ENCODE results near the gene IGF2.

IGF2 gene

DNA sequence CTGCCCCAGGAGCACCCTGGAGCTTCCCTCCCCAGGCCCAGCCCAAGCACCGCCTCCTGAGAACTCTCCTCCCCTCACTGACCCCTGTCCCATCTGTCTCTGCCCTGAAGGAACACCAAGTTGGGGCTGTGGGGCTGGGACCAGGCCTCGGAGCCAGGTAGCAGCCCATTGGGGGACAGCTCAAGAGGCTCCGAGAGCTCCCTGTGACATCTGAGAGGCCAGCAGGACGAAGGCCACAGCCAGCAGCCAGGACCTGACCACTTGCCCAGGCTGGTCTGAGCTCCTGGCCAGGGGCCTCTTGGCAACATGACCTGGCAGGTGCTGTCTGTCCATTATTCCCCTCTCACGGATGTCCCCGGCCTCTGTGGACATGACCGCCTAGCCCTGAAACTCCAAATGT lies 33.7 kb downstream of the IGF2 start:
- no peak overlapping the region for H3K4me3 ChIP-seq (ENCODE audit: low read depth, low read length)

DNA sequence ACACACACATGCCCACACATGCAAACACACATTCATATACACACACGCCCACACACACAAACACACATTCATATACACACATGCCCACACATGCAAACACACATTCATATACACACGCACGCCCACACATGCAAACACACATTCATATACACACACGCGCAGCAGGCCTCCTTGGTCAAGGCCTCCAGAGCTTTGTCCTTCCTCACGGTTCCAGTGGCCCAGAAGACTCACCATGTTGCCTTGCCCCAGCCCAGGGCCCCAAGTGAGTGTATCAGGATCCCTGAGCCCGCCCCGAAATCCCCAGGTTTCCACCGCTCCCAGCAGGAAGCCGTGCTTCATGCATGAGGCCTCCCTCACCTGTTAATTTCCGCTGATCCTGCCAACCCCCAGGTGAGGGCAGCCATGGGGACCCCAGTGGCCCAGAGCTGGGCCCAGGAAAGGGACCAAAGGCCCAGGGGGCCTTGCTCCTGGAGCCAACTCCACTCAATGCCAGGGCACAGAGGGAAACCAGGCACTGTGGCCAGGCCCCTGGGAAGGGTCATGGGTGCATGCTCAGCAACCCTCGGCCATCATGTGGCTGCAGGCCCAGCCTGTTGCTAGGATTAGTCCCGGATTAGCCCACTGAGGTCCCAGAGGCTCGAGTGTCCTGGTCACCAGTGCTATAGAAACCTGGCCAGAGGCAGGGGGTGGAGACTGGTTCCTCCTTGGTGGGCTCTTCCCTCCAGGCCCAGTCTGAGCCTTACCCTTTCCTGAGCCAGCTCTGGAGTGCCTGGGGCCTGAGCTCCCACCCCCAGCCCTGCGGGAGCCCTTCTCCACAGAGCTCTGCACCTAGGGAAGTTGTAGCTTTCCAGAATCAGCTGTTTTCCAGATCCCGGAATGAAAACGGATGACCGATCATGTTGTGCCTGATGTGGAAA lies 34.4 kb downstream of the IGF2 start:
- H3K4me2 ChIP-seq (ENCODE audit: low read length), result no peak overlapping the region
- no peak overlapping the region for H3K9ac ChIP-seq
- H3K9me3 ChIP-seq (ENCODE audit: control insufficient read depth, low read length), result no peaks in the 10 kb centered on the region
- no peak overlapping the region for H3K27ac ChIP-seq
- no peak overlapping the region for H2AFZ ChIP-seq
- H3K4me3 ChIP-seq (ENCODE audit: low read depth, low read length), result no peak overlapping the region
- no peak for TF ChIP-seq CTCF (IDR thresholded peaks at IDR 0.05)
- no peaks in the 10 kb centered on the region for H3K4me1 ChIP-seq
- no peaks in the 10 kb centered on the region for H3K36me3 ChIP-seq (ENCODE audit: control insufficient read depth, insufficient read depth, low read length)
- no peaks in the 10 kb centered on the region for H3K79me2 ChIP-seq
- H3K27me3 ChIP-seq (ENCODE audit: control insufficient read depth, insufficient read depth, low read length), result no peaks in the 10 kb centered on the region

More for the DNA sequence above, 33.7 kb downstream of the IGF2 start:
- no peak overlapping the region for H3K27ac ChIP-seq
- no peaks in the 10 kb centered on the region for H3K27me3 ChIP-seq (ENCODE audit: control insufficient read depth, insufficient read depth, low read length)
- no peak for TF ChIP-seq CTCF (IDR thresholded peaks at IDR 0.05)
- no peaks in the 10 kb centered on the region for H3K79me2 ChIP-seq
- no peaks in the 10 kb centered on the region for H3K36me3 ChIP-seq (ENCODE audit: control insufficient read depth, insufficient read depth, low read length)
- H3K4me1 ChIP-seq, result no peaks in the 10 kb centered on the region
- no peak overlapping the region for H3K9ac ChIP-seq
- no peaks in the 10 kb centered on the region for H3K9me3 ChIP-seq (ENCODE audit: control insufficient read depth, low read length)
- no peak overlapping the region for H2AFZ ChIP-seq
- no peak overlapping the region for H3K4me2 ChIP-seq (ENCODE audit: low read length)

GRCh38 chr11:2103668-2104523 lies 35.3 kb downstream of the IGF2 start:
- H3K36me3 ChIP-seq (ENCODE audit: control insufficient read depth, insufficient read depth, low read length), result no peaks in the 10 kb centered on the region
- H2AFZ ChIP-seq, result no peak overlapping the region
- H3K27ac ChIP-seq, result no peak overlapping the region
- no peaks in the 10 kb centered on the region for H3K9me3 ChIP-seq (ENCODE audit: control insufficient read depth, low read length)
- H3K79me2 ChIP-seq, result no peaks in the 10 kb centered on the region
- no peak for TF ChIP-seq CTCF (IDR thresholded peaks at IDR 0.05)
- no peak overlapping the region for H3K4me3 ChIP-seq (ENCODE audit: low read depth, low read length)
- H3K4me2 ChIP-seq (ENCODE audit: low read length), result no peak overlapping the region
- H3K9ac ChIP-seq, result no peak overlapping the region
- H3K4me1 ChIP-seq, result no peaks in the 10 kb centered on the region
- H3K27me3 ChIP-seq (ENCODE audit: control insufficient read depth, insufficient read depth, low read length), result no peaks in the 10 kb centered on the region

DNA sequence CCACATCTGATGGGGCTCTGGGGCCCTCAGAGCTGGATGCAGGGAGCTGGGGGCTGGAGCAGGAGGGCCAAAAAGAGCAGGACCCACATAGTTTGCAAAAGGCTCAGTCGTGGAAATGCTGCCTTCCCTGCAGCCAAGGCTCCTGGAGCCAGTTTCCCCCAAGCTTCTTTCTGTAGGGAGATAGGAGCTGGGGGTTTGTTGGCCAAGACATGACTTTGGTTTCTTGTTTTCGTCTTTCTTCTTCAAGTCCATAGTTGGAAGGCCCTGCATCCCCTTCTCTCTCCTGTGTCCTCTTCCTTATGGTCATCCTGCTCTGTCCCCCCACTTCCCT lies 36.3 kb downstream of the IGF2 start:
- Histone ChIP-seq H3K9ac (no peak overlapping the region), H3K9me3 (ENCODE audit: control insufficient read depth, low read length) (no peaks in the 10 kb centered on the region), H3K79me2 (no peaks in the 10 kb centered on the region), H3K36me3 (ENCODE audit: control insufficient read depth, insufficient read depth, low read length) (no peaks in the 10 kb centered on the region), H2AFZ (no peak overlapping the region), H3K4me1 (no peaks in the 10 kb centered on the region), H3K27me3 (ENCODE audit: control insufficient read depth, insufficient read depth, low read length) (no peaks in the 10 kb centered on the region), H3K27ac (no peak overlapping the region), H3K4me3 (ENCODE audit: low read depth, low read length) (no peak overlapping the region), H3K4me2 (ENCODE audit: low read length) (no peak overlapping the region)
- TF ChIP-seq CTCF (IDR thresholded peaks at IDR 0.05), result no peak

Measured in parathyroid adenoma (tissue), 2 donors.